ENCODE data around the gene ASXL3. TPM values are rescaled to one million over a fixed set of nuclear protein-coding genes. Genes with fewer than 3 reads are reported as not detected.

Gene ASXL3
- total RNA-seq, result 1.2 and 1.3 TPM in 2 replicates

GRCh38 chr18:33577685-33578517 lies at the start of gene ASXL3:
Gene ASXL3 (plus strand): TSS chr18:33578219. CDS start chr18:33578632, 413 bp downstream.

Other genes with a start within 250 kb of the ASXL3 start
- gene CCDC178, start 137.5 kb upstream of the ASXL3 start, total RNA-seq, result not detected in 2 replicates

Data from smooth muscle cell of the umbilical artery (primary cell).